GM06990 (cell line): Measurements from ENCODE around the gene ZNF732.
A peak's percentile ranks its signal among the peaks of the same experiment; 100 is the strongest.
"Not testable (repeated sequence)": the region's sequence is repeated elsewhere in the genome, so short reads cannot be mapped to it uniquely, and the experiment has no call there.

ENCODE experiments used
- DNase-seq: peaks from one replicate; pipeline ENCODE4 v3.0.0-alpha.2; 2011; ENCODE audit not compliant: insufficient read length; ENCODE audit errors: extremely low read depth
- H3K27me3 ChIP-seq: replicated peaks from 2 replicates; pipeline ENCODE4 v1.6.0; 2011; ENCODE audit warnings: low read length; ENCODE audit not compliant: control insufficient read depth, insufficient read depth
- H3K36me3 ChIP-seq: 2 replicates; pipeline ENCODE4 v1.5.1; 2011; ENCODE audit warnings: low read length; ENCODE audit not compliant: control insufficient read depth, insufficient read depth
- H3K4me3 ChIP-seq: replicated peaks from 2 replicates; pipeline ENCODE4 v1.5.1; 2011; ENCODE audit warnings: low read depth, mild to moderate bottlenecking, control low read depth, low read length
- CTCF ChIP-seq: IDR thresholded peaks from 2 replicates; pipeline ENCODE4 v1.5.1; 2011; ENCODE audit warnings: low read length, control low read depth, mild to moderate bottlenecking, inconsistent platforms; ENCODE audit not compliant: insufficient read depth, poor library complexity, severe bottlenecking

The ZNF732 gene

GRCh38 chr4:243426-243825 lies 61.8 kb downstream of the ZNF732 start:
- TF ChIP-seq CTCF = no peak
- no peak for DNase-seq
- Histone ChIP-seq H3K4me3 (no peak overlapping the region), H3K36me3 (no peaks in the 10 kb centered on the region), H3K27me3 (no peaks in the 10 kb centered on the region)

GRCh38 chr4:242121-242848 lies 63.0 kb downstream of the ZNF732 start:
- TF ChIP-seq CTCF = peak; percentile 70
- H3K27me3 ChIP-seq = no peaks in the 10 kb centered on the region
- peak; percentile 56 for DNase-seq
- H3K4me3 ChIP-seq = peak overlapping the region; percentile 66
- H3K36me3 ChIP-seq = no peaks in the 10 kb centered on the region

GRCh38 chr4:241411-241810 lies 63.9 kb downstream of the ZNF732 start:
- H3K4me3 ChIP-seq, H3K36me3 ChIP-seq, H3K27me3 ChIP-seq, DNase-seq: not testable (repeated sequence)

- Histone ChIP-seq H3K4me3 (no peak overlapping the region), H3K36me3 (no peaks in the 10 kb centered on the region), H3K27me3 (no peaks in the 10 kb centered on the region)
- no peak for DNase-seq
- no peak for TF ChIP-seq CTCF
These were observed 69.2 kb downstream of the ZNF732 start for GRCh38 chr4:236028-236427.

GRCh38 chr4:234178-234577 lies 71.1 kb downstream of the ZNF732 start:
- DNase-seq = no peak
- Histone ChIP-seq H3K27me3 (no peaks in the 10 kb centered on the region), H3K36me3 (no peaks in the 10 kb centered on the region), H3K4me3 (no peak overlapping the region)
- TF ChIP-seq CTCF = no peak

GRCh38 chr4:223913-224497 lies 81.3 kb downstream of the ZNF732 start:
- Histone ChIP-seq H3K4me3 (no peak overlapping the region), H3K27me3 (no peaks in the 10 kb centered on the region), H3K36me3 (no peaks in the 10 kb centered on the region)
- no peak for TF ChIP-seq CTCF
- DNase-seq = no peak
